ENCODE results near the gene PHACTR2. TPM values are rescaled to one million over a fixed set of nuclear protein-coding genes. Genes with fewer than 3 reads are reported as not detected.

The PHACTR2 gene
- total and polyA plus RNA-seq, 2 of the 13 experiments (the other 11 are each of a cell fraction or from before 2014, with no cell fraction given): 11.3 to 28.2 TPM

- TF ChIP-seq MYPOP (CRISPR knock-in tag; IDR thresholded peaks at IDR 0.05): peak; percentile 79; the same call in 1 of the 2 replicates
- TF ChIP-seq ZFP37 (CRISPR knock-in tag; IDR thresholded peaks at IDR 0.05; ENCODE audit: borderline replicate concordance): no peak
- peak; percentile 76 for TF ChIP-seq PHF8 (CRISPR knock-in tag; IDR thresholded peaks at IDR 0.05)
- TF ChIP-seq ZBED4 (CRISPR knock-in tag; IDR thresholded peaks at IDR 0.05; ENCODE audit: borderline replicate concordance): peak; percentile 66; the same call in 1 of the 2 replicates
- peak; percentile 97 for TF ChIP-seq NR2C2 (CRISPR knock-in tag; IDR thresholded peaks at IDR 0.05; ENCODE audit: borderline replicate concordance)
- TF ChIP-seq ZSCAN21 (CRISPR knock-in tag; IDR thresholded peaks at IDR 0.05; ENCODE audit: borderline replicate concordance): peak; percentile 92
- peak; percentile 80 for TF ChIP-seq TAF1 (CRISPR knock-in tag; IDR thresholded peaks at IDR 0.05)
- TF ChIP-seq HNF4A (CRISPR knock-in tag; IDR thresholded peaks at IDR 0.05): 0 out of 2 replicates have a peak, but pooled peaks have one; percentile 4
- TF ChIP-seq ZBTB49 (CRISPR knock-in tag; IDR thresholded peaks at IDR 0.05; ENCODE audit: borderline replicate concordance): no peak
- no peak for TF ChIP-seq DBP (CRISPR knock-in tag; IDR thresholded peaks at IDR 0.05; ENCODE audit: not compliant biosample characterization)
- TF ChIP-seq ZBTB10 (CRISPR knock-in tag; IDR thresholded peaks at IDR 0.05; ENCODE audit: borderline replicate concordance): peak; percentile 47; the same call in 1 of the 2 replicates
- peak; percentile 77; the same call in 1 of the 2 replicates for TF ChIP-seq ARNT2 (CRISPR knock-in tag; IDR thresholded peaks at IDR 0.05; ENCODE audit: low read depth)
- TF ChIP-seq ZFX (CRISPR knock-in tag; IDR thresholded peaks at IDR 0.05; ENCODE audit: low read depth): peak; percentile 87
- peak; percentile 82; the same call in 1 of the 2 replicates for TF ChIP-seq LBX2 (CRISPR knock-in tag; IDR thresholded peaks at IDR 0.05; ENCODE audit: borderline replicate concordance)
- peak; percentile 67; the same call in 1 of the 2 replicates for TF ChIP-seq BHLHE40 (IDR thresholded peaks at IDR 0.05; ENCODE audit: low read length)
Measured at GRCh38 chr6:143677891-143678791, at the start of gene PHACTR2 (continued).

All from HepG2 (cell line).